Activated naive CD4-positive, alpha-beta T cell treated with anti-CD3 and anti-CD28 coated beads, Interleukin-2, amount 10 ng/mL, durations not matched to agents 7 days and 5 days (primary cell): ENCODE data around the gene APIP.

ENCODE experiments used
- CTCF ChIA-PET: fragments of 350-600 bp; sonication (Branson Sonifier 250); formaldehyde crosslinking; loops from one replicate; lab custom pipeline; 2021; ENCODE audit warnings: antibody characterized with exemption; lab: Charles Lee
- DNase-seq: peaks from one replicate; pipeline ENCODE4 v3.0.0-alpha.2; 2020
- H3K27ac Mint-ChIP-seq: one replicate; pipeline ENCODE4 v1.8.0; 2021; ENCODE audit warnings: mild to moderate bottlenecking, moderate library complexity, mixed read lengths
- H3K27me3 Mint-ChIP-seq: one replicate; pipeline ENCODE4 v1.8.0; 2021; ENCODE audit warnings: mild to moderate bottlenecking, mixed read lengths
- H3K36me3 Mint-ChIP-seq: one replicate; pipeline ENCODE4 v1.8.0; 2021; ENCODE audit warnings: mixed read lengths
- H3K4me1 Mint-ChIP-seq: one replicate; pipeline ENCODE4 v1.8.0; 2021; ENCODE audit warnings: mixed read lengths
- H3K4me3 Mint-ChIP-seq: one replicate; pipeline ENCODE4 v1.8.0; 2021; ENCODE audit warnings: mild to moderate bottlenecking, moderate library complexity, mixed read lengths
- H3K9me3 Mint-ChIP-seq: one replicate; pipeline ENCODE4 v1.8.0; 2021; ENCODE audit warnings: mixed read lengths

The APIP gene

GRCh38 chr11:34916015-34916842 lies at the start of gene APIP, which contains the start of gene PDHX:
APIP (minus strand) TSS chr11:34916379; CDS start chr11:34916284, 95 bp downstream.
PDHX (plus strand) TSS chr11:34916618; CDS start chr11:34916656, 38 bp downstream.
- H3K4me1 Mint-ChIP-seq: peaks cover 35% of the 10 kb centered on the region
- peak within 1 kb of the TSS; percentile 88 for H3K4me3 Mint-ChIP-seq
- H3K36me3 Mint-ChIP-seq: peaks cover 18% of the 10 kb centered on the region
- H3K27me3 Mint-ChIP-seq: no peaks in the 10 kb centered on the region
- H3K9me3 Mint-ChIP-seq: peaks cover 3% of the 10 kb centered on the region
- DNase-seq: peak; percentile 96
- CTCF ChIA-PET: interaction anchor here (1.2 to 2.8 kb wide), 2 partner anchors 10 to 389 kb away, joined by 4 to 13 read pairs; no protein-coding TSS in a partner anchor
- H3K27ac Mint-ChIP-seq: peak within 1 kb of the TSS; percentile 89

- H3K27me3 Mint-ChIP-seq: no peaks in the 10 kb centered on the region
- no peak overlapping the region for H3K27ac Mint-ChIP-seq
- CTCF ChIA-PET: interaction anchor here (0.8 kb wide), 1 partner anchor 23 kb away, joined by 6 read pairs; no protein-coding TSS in a partner anchor
- H3K4me1 Mint-ChIP-seq: no peaks in the 10 kb centered on the region
- no peaks in the 10 kb centered on the region for H3K9me3 Mint-ChIP-seq
- DNase-seq: no peak
- peaks cover 18% of the 10 kb centered on the region for H3K36me3 Mint-ChIP-seq
- no peak overlapping the region for H3K4me3 Mint-ChIP-seq
These were observed 48.6 kb upstream of the APIP start for GRCh38 chr11:34964610-34965331.

- H3K36me3 Mint-ChIP-seq: peaks cover 21% of the 10 kb centered on the region
- CTCF ChIA-PET: no interaction called here
- no peaks in the 10 kb centered on the region for H3K9me3 Mint-ChIP-seq
These were observed 47.2 kb upstream of the APIP start for GRCh38 chr11:34963351-34963750.

GRCh38 chr11:34962034-34962433 lies 45.9 kb upstream of the APIP start:
- H3K27ac Mint-ChIP-seq: no peak overlapping the region
- CTCF ChIA-PET: no interaction called here
- no peaks in the 10 kb centered on the region for H3K4me1 Mint-ChIP-seq
- no peaks in the 10 kb centered on the region for H3K27me3 Mint-ChIP-seq
- no peak overlapping the region for H3K4me3 Mint-ChIP-seq
- H3K36me3 Mint-ChIP-seq: peaks cover 16% of the 10 kb centered on the region
- no peak for DNase-seq
- no peaks in the 10 kb centered on the region for H3K9me3 Mint-ChIP-seq

More at GRCh38 chr11:34963351-34963750, 47.2 kb upstream of the APIP start:
- Mint-ChIP-seq H3K4me1 (no peaks in the 10 kb centered on the region), H3K4me3 (no peak overlapping the region), H3K27me3 (no peaks in the 10 kb centered on the region), H3K27ac (no peak overlapping the region)
- no peak for DNase-seq

- Mint-ChIP-seq H3K27ac (no peak overlapping the region), H3K27me3 (no peaks in the 10 kb centered on the region), H3K36me3 (peaks cover 15% of the 10 kb centered on the region), H3K9me3 (no peaks in the 10 kb centered on the region), H3K4me3 (no peak overlapping the region), H3K4me1 (no peaks in the 10 kb centered on the region)
- CTCF ChIA-PET: interaction anchor here (1.0 kb wide), 1 partner anchor 47 kb away, joined by 3 read pairs; no protein-coding TSS in a partner anchor
- DNase-seq: no peak
These were observed 44.1 kb upstream of the APIP start for GRCh38 chr11:34960277-34960676.

GRCh38 chr11:34959770-34960169 lies 43.6 kb upstream of the APIP start:
- Mint-ChIP-seq H3K9me3 (no peaks in the 10 kb centered on the region), H3K27ac (no peak overlapping the region), H3K4me1 (no peaks in the 10 kb centered on the region), H3K4me3 (no peak overlapping the region), H3K36me3 (peaks cover 15% of the 10 kb centered on the region), H3K27me3 (no peaks in the 10 kb centered on the region)
- CTCF ChIA-PET: no interaction called here
- no peak for DNase-seq

- Mint-ChIP-seq H3K36me3 (peaks cover 17% of the 10 kb centered on the region), H3K27me3 (no peaks in the 10 kb centered on the region), H3K4me3 (no peak overlapping the region), H3K9me3 (no peaks in the 10 kb centered on the region), H3K4me1 (no peaks in the 10 kb centered on the region), H3K27ac (no peak overlapping the region)
- CTCF ChIA-PET: no interaction called here
- DNase-seq: no peak
These were observed 41.4 kb upstream of the APIP start for GRCh38 chr11:34957606-34958005.

GRCh38 chr11:34957206-34957605 lies 41.0 kb upstream of the APIP start:
- H3K9me3 Mint-ChIP-seq: no peaks in the 10 kb centered on the region
- no peaks in the 10 kb centered on the region for H3K4me1 Mint-ChIP-seq
- CTCF ChIA-PET: no interaction called here
- H3K27me3 Mint-ChIP-seq: no peaks in the 10 kb centered on the region
- H3K27ac Mint-ChIP-seq: no peak overlapping the region
- no peak overlapping the region for H3K4me3 Mint-ChIP-seq
- DNase-seq: no peak
- H3K36me3 Mint-ChIP-seq: peaks cover 17% of the 10 kb centered on the region

GRCh38 chr11:34953955-34954354 lies 37.8 kb upstream of the APIP start:
- no peaks in the 10 kb centered on the region for H3K27me3 Mint-ChIP-seq

GRCh38 chr11:34948696-34949095 lies 32.5 kb upstream of the APIP start:
- Mint-ChIP-seq H3K27ac (no peak overlapping the region), H3K27me3 (no peaks in the 10 kb centered on the region), H3K4me3 (no peak overlapping the region), H3K36me3 (peaks cover 30% of the 10 kb centered on the region), H3K9me3 (peaks cover 2% of the 10 kb centered on the region), H3K4me1 (peaks cover 2% of the 10 kb centered on the region)
- CTCF ChIA-PET: no interaction called here
- DNase-seq: no peak

More at GRCh38 chr11:34953955-34954354, 37.8 kb upstream of the APIP start:
- H3K36me3 Mint-ChIP-seq: peaks cover 17% of the 10 kb centered on the region
- H3K4me3 Mint-ChIP-seq: no peak overlapping the region
- H3K27ac Mint-ChIP-seq: no peak overlapping the region
- H3K9me3 Mint-ChIP-seq: no peaks in the 10 kb centered on the region
- CTCF ChIA-PET: interaction anchor here (1.2 kb wide), 1 partner anchor 27 kb away, joined by 3 read pairs; no protein-coding TSS in a partner anchor
- DNase-seq: no peak
- no peaks in the 10 kb centered on the region for H3K4me1 Mint-ChIP-seq

- H3K36me3 Mint-ChIP-seq: peaks cover 22% of the 10 kb centered on the region
- H3K27me3 Mint-ChIP-seq: no peaks in the 10 kb centered on the region
- CTCF ChIA-PET: no interaction called here
- DNase-seq: no peak
- H3K4me1 Mint-ChIP-seq: peaks cover 2% of the 10 kb centered on the region
- no peak overlapping the region for H3K27ac Mint-ChIP-seq
- H3K9me3 Mint-ChIP-seq: peaks cover 2% of the 10 kb centered on the region
- H3K4me3 Mint-ChIP-seq: no peak overlapping the region
These were observed 28.5 kb upstream of the APIP start for GRCh38 chr11:34944692-34945091.

- Mint-ChIP-seq H3K27ac (no peak overlapping the region), H3K4me3 (no peak overlapping the region), H3K36me3 (peaks cover 25% of the 10 kb centered on the region), H3K27me3 (no peaks in the 10 kb centered on the region), H3K9me3 (peaks cover 2% of the 10 kb centered on the region), H3K4me1 (peaks cover 8% of the 10 kb centered on the region)
- DNase-seq: no peak
- CTCF ChIA-PET: interaction anchor here (0.7 to 1.2 kb wide), 2 partner anchors 15 to 680 kb away, joined by 5 read pairs; no protein-coding TSS in a partner anchor
These were observed 25.5 kb upstream of the APIP start for GRCh38 chr11:34941688-34942087.

- H3K27ac Mint-ChIP-seq: no peak overlapping the region
- no peaks in the 10 kb centered on the region for H3K27me3 Mint-ChIP-seq
- no peak overlapping the region for H3K4me3 Mint-ChIP-seq
- peaks cover 17% of the 10 kb centered on the region for H3K4me1 Mint-ChIP-seq
- CTCF ChIA-PET: no interaction called here
- peaks cover 28% of the 10 kb centered on the region for H3K36me3 Mint-ChIP-seq
- DNase-seq: no peak
- peaks cover 2% of the 10 kb centered on the region for H3K9me3 Mint-ChIP-seq
These were observed 24.0 kb upstream of the APIP start for GRCh38 chr11:34940026-34940677.

GRCh38 chr11:34938611-34939010 lies 22.4 kb upstream of the APIP start:
- H3K9me3 Mint-ChIP-seq: no peaks in the 10 kb centered on the region
- no peaks in the 10 kb centered on the region for H3K27me3 Mint-ChIP-seq
- CTCF ChIA-PET: interaction anchor here (1.6 kb wide), 1 partner anchor 99 kb away, joined by 3 read pairs; no protein-coding TSS in a partner anchor
- H3K36me3 Mint-ChIP-seq: peaks cover 29% of the 10 kb centered on the region
- DNase-seq: no peak
- H3K4me1 Mint-ChIP-seq: peaks cover 17% of the 10 kb centered on the region
- no peak overlapping the region for H3K27ac Mint-ChIP-seq
- no peak overlapping the region for H3K4me3 Mint-ChIP-seq
